Spleen (tissue), 11 donors: ENCODE data around the gene DEPDC4. TPM values are rescaled to one million over a fixed set of nuclear protein-coding genes. Genes with fewer than 3 reads are reported as not detected.
"Not testable (repeated sequence)": the region's sequence is repeated elsewhere in the genome, so short reads cannot be mapped to it uniquely, and the experiment has no call there.

ENCODE experiments used
- DNase-seq: peaks from one replicate; pipeline ENCODE4 v3.0.0-alpha.2; 2020
- H3K27ac ChIP-seq, 8 donors: fragments of 200-600 bp; sonication (generic) in 7 of 8; 1 replicate in 4 of 8; 2 replicates in 4 of 8; pipeline versions ENCODE4 v1.5.0 to v1.8.0; 2016 to 2021; ENCODE audit warnings: inconsistent platforms in 4 of 8, mild to moderate bottlenecking in 4 of 8, moderate library complexity in 1 of 8
- H3K27me3 ChIP-seq, 7 donors: fragments of 200-600 bp; sonication (generic) in 6 of 7; replicated peaks in 1 of 7; 1 replicate in 4 of 7; 2 replicates in 3 of 7; pipeline versions ENCODE4 v1.5.0 to v1.8.0; 2016 to 2021; ENCODE audit warnings: inconsistent platforms in 3 of 7, mild to moderate bottlenecking in 1 of 7
- H3K36me3 ChIP-seq, 6 donors: fragments of 200-600 bp; sonication (generic) in 5 of 6; 1 replicate in 4 of 6; 2 replicates in 2 of 6; pipeline versions ENCODE4 v1.5.0 to v1.8.0; 2016 to 2021; ENCODE audit warnings: inconsistent platforms in 2 of 6
- H3K4me1 ChIP-seq, 6 donors: fragments of 200-600 bp; sonication (generic) in 5 of 6; 1 replicate in 3 of 6; 2 replicates in 3 of 6; pipeline versions ENCODE4 v1.5.0 to v1.8.0; 2016 to 2021; ENCODE audit warnings: inconsistent platforms in 3 of 6
- H3K4me3 ChIP-seq, 8 donors: fragments of 200-600 bp; sonication (generic) in 7 of 8; 1 replicate in 4 of 8; 2 replicates in 4 of 8; pipeline versions ENCODE4 v1.5.0 to v1.8.0; 2016 to 2021; ENCODE audit warnings: inconsistent platforms in 4 of 8, mild to moderate bottlenecking in 4 of 8, moderate library complexity in 2 of 8
- H3K9me3 ChIP-seq, 8 donors: fragments of 200-600 bp; sonication (generic) in 7 of 8; 1 replicate in 4 of 8; 2 replicates in 4 of 8; pipeline versions ENCODE4 v1.5.0 to v1.8.0; 2016 to 2021; ENCODE audit warnings: inconsistent platforms in 4 of 8
- POLR2A ChIP-seq, 3 donors: fragments of 450-650 bp; IDR thresholded peaks; one replicate each; pipeline ENCODE4 v1.5.1; 2017; ENCODE audit warnings: antibody characterized with exemption in 3 of 3, mild to moderate bottlenecking in 1 of 3
- POLR2AphosphoS5 ChIP-seq, 3 donors: sonication (generic); formaldehyde crosslinking; IDR thresholded peaks; one replicate each; pipeline ENCODE4 v1.5.1; 2017; ENCODE audit warnings: antibody characterized with exemption in 3 of 3
- WGBS, 5 donors: extraction: QIAGEN DNeasy Blood & Tissue Kit in 3 of 5; methylation state at CpG; one replicate each; pipeline versions ENCODE4 v1.1.5 to v1.1.7; 2013 to 2018; 5-methylcytosine and 5-hydroxymethylcytosine counted together
- intact Hi-C: fragments of 100-400 bp; cut with DNase I; formaldehyde crosslinking; loops from one replicate; pipeline ENCODE4 v1.15.0; 2023; ENCODE audit warnings: low total_unique reads
- polyA plus RNA-seq, 3 donors: library from polyadenylated mRNA; stranded (reverse); fragments of 200-250 nt; gene quantifications; one replicate each; pipeline ENCODE4 v1.2.1, GENCODE V29; 2013
- total RNA-seq, 7 donors: library from RNA; depleted of rRNA in 3 of 7; stranded (reverse); fragments of >200 nt in 3 of 7; fragmentation: NEBNext Ultra II Directional in 4 of 7; extraction: Animal tissue kit (Norgen Biotek cat#: 25700) in 4 of 7; gene quantifications; one replicate each; pipeline versions ENCODE4 v1.1.0 to v1.2.1, GENCODE V29; 2016 to 2021
- TF ChIP-seq, protein P1 (sequence below), 11 experiments: fragments of 200-600 bp in 7 of 11; fragments of 450-650 bp in 4 of 11; sonication (generic) in 4 of 11; IDR thresholded peaks in 8 of 11; conservative IDR thresholded peaks in 3 of 11; 1 replicate in 7 of 11; 2 replicates in 4 of 11; pipeline versions ENCODE4 v1.4.0 to v1.8.0; 2016 to 2021; ENCODE audit warnings: antibody characterized with exemption in 11 of 11, inconsistent platforms in 4 of 11, mild to moderate bottlenecking in 1 of 11
- donor health status: healthy with polysubstance abuse.
- donor health status: DM: no; HTN: no; CAD: no; lungs with moderate emphysema.
- donor health status: DM: no; HTN: no; CAD: no.
- donor health status: Bipolar disorder and iron deficiency.
- donor health status: healthy.
- donor health status: DM: no; HTN: no; CAD: no.
- donor health status: DM: yes; HTN: yes; CAD: no.

The DEPDC4 gene
- total and polyA plus RNA-seq, 10 donors, result 0.22 to 1.4 (median 0.64) TPM; not detected in 2

DNA sequence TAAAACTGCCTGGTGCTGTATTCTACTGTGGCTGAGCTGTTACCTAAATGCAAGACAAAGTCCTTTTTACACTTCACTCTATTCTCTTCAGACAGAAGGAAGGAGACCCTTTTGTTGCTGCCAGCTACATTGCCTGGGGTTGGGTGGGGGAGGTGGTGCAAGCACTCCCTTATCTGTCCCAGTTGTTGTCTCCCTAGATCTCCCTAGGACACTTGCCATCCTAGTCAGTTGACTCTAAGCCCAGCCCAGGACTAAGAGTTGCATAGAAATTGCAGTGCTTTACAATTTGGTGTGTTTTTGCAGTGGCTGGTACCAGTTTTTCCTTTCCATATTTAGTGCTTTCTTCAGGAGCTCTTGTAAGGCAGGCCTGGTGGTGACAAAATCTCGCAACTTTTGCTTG, 35.2 kb upstream of the DEPDC4 start:
- Histone ChIP-seq H3K4me3 (no peak overlapping the region), H3K4me1 (no peaks in the 10 kb centered on the region), H3K9me3 (peaks cover 0 to 15% (median 6%) of the 10 kb centered on the region in 8 donors), H3K36me3 (peaks cover 0 to 84% (median 41%) of the 10 kb centered on the region in 6 donors), H3K27me3 (no peaks in the 10 kb centered on the region), H3K27ac (no peak overlapping the region)
- TF ChIP-seq POLR2AphosphoS5 (IDR thresholded peaks at IDR 0.05) (no peak), POLR2A (IDR thresholded peaks at IDR 0.05) (no peak)
- TF ChIP-seq, protein P1, sequence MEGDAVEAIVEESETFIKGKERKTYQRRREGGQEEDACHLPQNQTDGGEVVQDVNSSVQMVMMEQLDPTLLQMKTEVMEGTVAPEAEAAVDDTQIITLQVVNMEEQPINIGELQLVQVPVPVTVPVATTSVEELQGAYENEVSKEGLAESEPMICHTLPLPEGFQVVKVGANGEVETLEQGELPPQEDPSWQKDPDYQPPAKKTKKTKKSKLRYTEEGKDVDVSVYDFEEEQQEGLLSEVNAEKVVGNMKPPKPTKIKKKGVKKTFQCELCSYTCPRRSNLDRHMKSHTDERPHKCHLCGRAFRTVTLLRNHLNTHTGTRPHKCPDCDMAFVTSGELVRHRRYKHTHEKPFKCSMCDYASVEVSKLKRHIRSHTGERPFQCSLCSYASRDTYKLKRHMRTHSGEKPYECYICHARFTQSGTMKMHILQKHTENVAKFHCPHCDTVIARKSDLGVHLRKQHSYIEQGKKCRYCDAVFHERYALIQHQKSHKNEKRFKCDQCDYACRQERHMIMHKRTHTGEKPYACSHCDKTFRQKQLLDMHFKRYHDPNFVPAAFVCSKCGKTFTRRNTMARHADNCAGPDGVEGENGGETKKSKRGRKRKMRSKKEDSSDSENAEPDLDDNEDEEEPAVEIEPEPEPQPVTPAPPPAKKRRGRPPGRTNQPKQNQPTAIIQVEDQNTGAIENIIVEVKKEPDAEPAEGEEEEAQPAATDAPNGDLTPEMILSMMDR (IDR thresholded peaks at IDR 0.05 in 8 of 11, conservative IDR thresholded peaks at IDR 0.05 in 3 of 11), result no peak
- no peak for DNase-seq
- intact Hi-C loops, result no loop called here
- 89 to 100% (median 100%) methylated on average over 1 of the region's 1 CpG for WGBS, 5 donors

DNA sequence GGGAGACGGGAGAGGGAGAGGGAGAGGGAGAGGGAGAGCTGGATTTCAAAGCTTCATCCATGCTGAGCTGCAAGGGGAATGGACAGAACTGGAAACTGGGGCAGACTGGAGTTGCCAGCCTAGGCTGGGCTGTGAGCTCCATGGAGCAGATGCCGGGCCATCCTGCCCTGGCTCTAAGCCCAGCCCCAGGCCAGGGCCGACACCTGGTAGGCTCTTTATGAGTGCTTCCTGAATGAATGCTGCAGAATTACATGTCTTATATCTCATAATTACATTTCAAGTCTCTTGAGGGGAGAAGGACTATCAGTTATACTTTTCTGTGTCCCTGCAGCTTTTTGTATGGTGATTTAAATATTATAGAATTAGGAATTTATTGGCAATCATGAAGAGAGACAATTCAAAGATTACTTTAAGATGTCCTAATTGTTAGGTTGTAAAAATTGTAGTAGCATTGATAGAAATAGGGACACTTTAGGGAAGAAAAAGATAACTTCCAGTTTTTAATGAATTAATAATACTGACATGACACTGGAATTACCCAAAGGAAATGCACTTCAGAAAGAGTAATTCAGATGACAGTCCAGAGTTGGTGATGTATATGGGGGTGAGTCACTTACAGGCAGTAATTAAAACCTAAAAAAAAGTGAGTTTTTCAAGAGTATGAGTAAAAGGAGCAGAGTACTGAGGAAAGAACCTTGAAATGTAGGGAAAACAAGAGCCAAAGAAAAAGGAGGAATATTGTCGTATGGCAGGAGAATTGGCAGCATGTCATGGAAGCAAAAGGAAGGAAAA, 29.1 kb upstream of the DEPDC4 start:
- 79 to 84% (median 82%) methylated on average over 4 of the region's 4 CpGs for WGBS, 5 donors
- Histone ChIP-seq H3K9me3 (peaks cover 0 to 9% (median 0%) of the 10 kb centered on the region in 8 donors), H3K4me3 (no peak overlapping the region), H3K4me1 (no peaks in the 10 kb centered on the region), H3K36me3 (peaks cover 0 to 92% (median 33%) of the 10 kb centered on the region in 6 donors), H3K27me3 (no peaks in the 10 kb centered on the region), H3K27ac (no peak overlapping the region)
- DNase-seq, result no peak
- TF ChIP-seq POLR2AphosphoS5 (IDR thresholded peaks at IDR 0.05), result no peak
- no peak for TF ChIP-seq POLR2A (IDR thresholded peaks at IDR 0.05)
- TF ChIP-seq, protein P1 (IDR thresholded peaks at IDR 0.05 in 8 of 11, conservative IDR thresholded peaks at IDR 0.05 in 3 of 11), result no peak
- intact Hi-C loops, result no loop called here

DNA sequence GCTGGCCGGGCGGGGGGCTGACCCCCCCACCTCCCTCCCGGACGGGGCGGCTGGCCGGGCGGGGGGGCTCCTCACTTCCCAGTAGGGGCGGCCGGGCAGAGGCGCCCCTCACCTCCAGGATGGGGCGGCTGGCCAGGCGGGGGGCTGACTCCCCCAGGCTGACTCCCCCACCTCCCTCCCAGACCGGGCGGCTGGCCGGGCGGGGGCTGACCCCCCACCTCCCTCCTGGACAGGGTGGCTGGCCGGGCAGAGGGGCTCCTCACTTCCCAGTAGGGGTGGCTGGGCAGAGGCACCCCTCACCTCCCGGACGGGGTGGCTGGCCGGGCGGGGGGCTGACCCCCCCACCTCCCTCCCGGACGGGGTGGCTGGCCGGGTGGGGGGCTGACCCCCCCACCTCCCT, 27.5 kb upstream of the DEPDC4 start:
- DNase-seq, H3K4me3 ChIP-seq, intact Hi-C loops, H3K4me1 ChIP-seq, H3K27ac ChIP-seq, H3K27me3 ChIP-seq, H3K9me3 ChIP-seq: not testable (repeated sequence)
- 93 to 100% (median 94%) methylated on average over 1 to 19 of the region's 24 CpGs; no CpG with 5 or more reads in 2 of the 5 donors for WGBS, 5 donors
- peaks cover 0 to 91% (median 26%) of the 10 kb centered on the region in 6 donors for H3K36me3 ChIP-seq

DNA sequence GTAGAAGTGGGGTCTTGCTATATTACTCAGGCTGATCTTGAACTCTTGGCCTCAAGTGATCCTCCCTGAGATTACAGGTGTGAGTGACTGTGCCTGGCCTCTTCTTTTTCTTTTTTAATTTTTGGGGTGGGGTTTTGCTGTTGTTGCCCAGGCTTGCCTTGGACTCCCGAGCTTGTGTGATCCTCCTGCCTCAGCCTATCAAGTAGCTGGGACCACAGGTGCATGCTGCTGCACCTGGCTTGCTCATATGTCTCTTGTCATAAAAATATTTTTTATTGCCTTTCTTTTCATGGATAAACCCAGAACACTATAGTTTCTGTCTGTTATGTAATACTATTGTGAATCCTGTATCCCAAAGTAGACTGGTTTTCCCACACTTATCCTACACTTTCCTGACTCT, 26.1 kb upstream of the DEPDC4 start:
- WGBS, 5 donors, result 88 to 100% (median 100%) methylated on average over 1 of the region's 1 CpG
- no peaks in the 10 kb centered on the region for H3K4me1 ChIP-seq
- H3K9me3 ChIP-seq, result no peaks in the 10 kb centered on the region
- H3K36me3 ChIP-seq, result peaks cover 0 to 90% (median 18%) of the 10 kb centered on the region in 6 donors
- no peaks in the 10 kb centered on the region for H3K27me3 ChIP-seq
- no peak for DNase-seq
- TF ChIP-seq, protein P1 (IDR thresholded peaks at IDR 0.05 in 8 of 11, conservative IDR thresholded peaks at IDR 0.05 in 3 of 11), result no peak
- TF ChIP-seq POLR2AphosphoS5 (IDR thresholded peaks at IDR 0.05) (no peak), POLR2A (IDR thresholded peaks at IDR 0.05) (no peak)
- H3K27ac ChIP-seq, result no peak overlapping the region
- intact Hi-C loops, result no loop called here
- no peak overlapping the region for H3K4me3 ChIP-seq
